ENCODE results near the gene OSBPL7. TPM values are rescaled to one million over a fixed set of nuclear protein-coding genes. Genes with fewer than 3 reads are reported as not detected.

Gene OSBPL7
- total and polyA plus RNA-seq, 2 donors (not counting 1 experiment from before 2014, with no cell fraction given): 51.0 to 61.3 TPM

- H3K9ac ChIP-seq (ENCODE audit: low read length): no peak overlapping the region
- no peak overlapping the region for H3K4me3 ChIP-seq (ENCODE audit: control extremely low read depth in 1 of 5, extremely low read depth in 1 of 5, insufficient read depth in 1 of 5, low read depth in 2 of 5, low read length in 4 of 5)
- no peaks in the 10 kb centered on the region for H3K79me2 ChIP-seq (ENCODE audit: control insufficient read depth, insufficient read depth, low read length)
- DNase-seq: no peak
- no peak overlapping the region for H3K4me2 ChIP-seq (replicated peaks; ENCODE audit: low read depth, low read length, poor library complexity, severe bottlenecking)
- Mint-ChIP-seq H3K4me1 (peaks cover 1% of the 10 kb centered on the region), H3K27me3 (peaks cover 9% of the 10 kb centered on the region), H3K4me3 (no peak overlapping the region), H3K9me3 (ENCODE audit: insufficient read depth) (no peaks in the 10 kb centered on the region), H3K27ac (no peak overlapping the region)
- no peak for TF ChIP-seq EZH2 (IDR thresholded peaks at IDR 0.05; ENCODE audit: borderline replicate concordance, insufficient read depth, low read depth, low read length, poor library complexity, severe bottlenecking)
- TF ChIP-seq CTCF (IDR thresholded peaks at IDR 0.05): no peak
- no peak overlapping the region for H3K27ac ChIP-seq (ENCODE audit: low read length in 2 of 2)
- 74% methylated on average over 4 of the region's 6 CpGs for WGBS (ENCODE audit: insufficient coverage)
- no peaks in the 10 kb centered on the region for H3K9me3 ChIP-seq (ENCODE audit: control extremely low read depth in 1 of 3, control insufficient read depth in 2 of 3, insufficient read depth in 1 of 3, low read length in 2 of 3)
- no peak overlapping the region for H2AFZ ChIP-seq (ENCODE audit: insufficient read depth, low read depth, low read length, poor library complexity, severe bottlenecking)
- ChIA-PET CTCF (interaction anchor here (0.6 to 2.8 kb wide), 12 partner anchors 20 to 418 kb away, joined by 3 to 14 read pairs (median 3); no protein-coding TSS in a partner anchor), POLR2A (interaction anchor here (0.6 to 0.8 kb wide), 2 partner anchors 12 to 138 kb away, joined by 3 to 5 read pairs; no protein-coding TSS in a partner anchor)
- intact Hi-C loops (cut with micrococcal nuclease): loop anchor here (1.0 to 10.0 kb wide), 3 partner anchors 25 to 138 kb away; partner anchors contain the start of gene TBKBP1
- ATAC-seq (ENCODE audit: low read depth): no peak
- no peaks in the 10 kb centered on the region for H3K36me3 ChIP-seq (replicated peaks in 1 of 2; ENCODE audit: control extremely low read depth in 1 of 2, control insufficient read depth in 1 of 2, extremely low read depth in 1 of 2, insufficient read depth in 2 of 2, low read length in 1 of 2)
- H3K4me1 ChIP-seq (ENCODE audit: control insufficient read depth in 2 of 2, insufficient read depth in 2 of 2, low read length in 2 of 2): no peaks in the 10 kb centered on the region
- H3K27me3 ChIP-seq (replicated peaks in 1 of 4; ENCODE audit: control extremely low read depth in 1 of 4, control insufficient read depth in 3 of 4, insufficient read depth in 4 of 4, low read length in 3 of 4): peaks cover 0 to 8% (median 0%) of the 10 kb centered on the region in 4 experiments
- no peaks in the 10 kb centered on the region for H4K20me1 ChIP-seq (ENCODE audit: control insufficient read depth, insufficient read depth, low read length, poor library complexity, severe bottlenecking)
Observed at GRCh38 chr17:47801906-47802305, 19.7 kb downstream of the OSBPL7 start.

GRCh38 chr17:47801176-47801765 lies 20.3 kb downstream of the OSBPL7 start:
- no peak for TF ChIP-seq CTCF (IDR thresholded peaks at IDR 0.05)
- TF ChIP-seq EZH2 (IDR thresholded peaks at IDR 0.05; ENCODE audit: borderline replicate concordance, insufficient read depth, low read depth, low read length, poor library complexity, severe bottlenecking): no peak
- no peak for ATAC-seq (ENCODE audit: low read depth)

More at GRCh38 chr17:47801176-47801765, 20.3 kb downstream of the OSBPL7 start:
- DNase-seq: no peak
- no peak overlapping the region for H3K4me3 Mint-ChIP-seq
- Histone ChIP-seq H3K4me1 (ENCODE audit: control insufficient read depth in 2 of 2, insufficient read depth in 2 of 2, low read length in 2 of 2) (no peaks in the 10 kb centered on the region), H3K79me2 (ENCODE audit: control insufficient read depth, insufficient read depth, low read length) (no peaks in the 10 kb centered on the region), H3K9ac (ENCODE audit: low read length) (no peak overlapping the region), H3K36me3 (replicated peaks in 1 of 2; ENCODE audit: control extremely low read depth in 1 of 2, control insufficient read depth in 1 of 2, extremely low read depth in 1 of 2, insufficient read depth in 2 of 2, low read length in 1 of 2) (no peaks in the 10 kb centered on the region), H3K4me2 (replicated peaks; ENCODE audit: low read depth, low read length, poor library complexity, severe bottlenecking) (no peak overlapping the region), H3K4me3 (ENCODE audit: control extremely low read depth in 1 of 5, extremely low read depth in 1 of 5, insufficient read depth in 1 of 5, low read depth in 2 of 5, low read length in 4 of 5) (no peak overlapping the region), H3K9me3 (ENCODE audit: control extremely low read depth in 1 of 3, control insufficient read depth in 2 of 3, insufficient read depth in 1 of 3, low read length in 2 of 3) (no peaks in the 10 kb centered on the region), H4K20me1 (ENCODE audit: control insufficient read depth, insufficient read depth, low read length, poor library complexity, severe bottlenecking) (no peaks in the 10 kb centered on the region), H2AFZ (ENCODE audit: insufficient read depth, low read depth, low read length, poor library complexity, severe bottlenecking) (no peak overlapping the region), H3K27me3 (replicated peaks in 1 of 4; ENCODE audit: control extremely low read depth in 1 of 4, control insufficient read depth in 3 of 4, insufficient read depth in 4 of 4, low read length in 3 of 4) (peaks cover 0 to 8% (median 0%) of the 10 kb centered on the region in 4 experiments), H3K27ac (ENCODE audit: low read length in 2 of 2) (no peak overlapping the region)
- H3K4me1 Mint-ChIP-seq: peaks cover 1% of the 10 kb centered on the region
- ChIA-PET POLR2A (interaction anchor here (0.6 to 0.8 kb wide), 2 partner anchors 11 to 137 kb away, joined by 3 to 5 read pairs; no protein-coding TSS in a partner anchor), CTCF (interaction anchor here (0.6 to 2.8 kb wide), 8 partner anchors 20 to 418 kb away, joined by 3 to 14 read pairs (median 5); no protein-coding TSS in a partner anchor)
- H3K9me3 Mint-ChIP-seq (ENCODE audit: insufficient read depth): no peaks in the 10 kb centered on the region
- H3K27ac Mint-ChIP-seq: no peak overlapping the region
- H3K27me3 Mint-ChIP-seq: peaks cover 9% of the 10 kb centered on the region
- intact Hi-C loops (cut with micrococcal nuclease): loop anchor here (10.0 kb wide), 1 partner anchor 106 kb away; the partner anchor contains the start of gene TBKBP1
- 77% methylated on average over 3 of the region's 4 CpGs for WGBS (ENCODE audit: insufficient coverage)
